K562 (cell line): ENCODE measurements around the gene TRIAP1. TPM values are rescaled to one million over a fixed set of nuclear protein-coding genes. Genes with fewer than 3 reads are reported as not detected.

Experiments
- ATAC-seq: fragments of 200-7000 bp; cut with Tn5 transposase; 3 replicates; pipeline ENCODE4 v1.9.1; 2020; ENCODE audit warnings: moderate library complexity
- BruUV-seq: library from RNA; stranded (reverse); fragments of 400-500 nt; replicated peaks from 2 replicates; lab custom pipeline; 2021; lab: Mats Ljungman, UMichigan
- CTCF ChIA-PET: fragments of 300-600 bp; formaldehyde crosslinking; extraction: SDS; loops from one replicate; lab custom pipeline; 2021; ENCODE audit warnings: low intra/inter-chr PET ratio; lab: Yijun Ruan, JAX
- POLR2A ChIA-PET: fragments of 300-600, 350-650 bp; sonication (Branson Sonifier 250); formaldehyde crosslinking; extraction: SDS; loops from one replicate; lab custom pipeline; 2021; ENCODE audit warnings: antibody characterized with exemption, inconsistent platforms; lab: Yijun Ruan, JAX
- DNase-seq, 4 experiments: peaks; one replicate each; pipeline versions ENCODE4 v3.0.0 to v3.0.0-alpha.2; 2011 to 2018; ENCODE audit warnings: low spot score in 3 of 4, mixed read lengths in 3 of 4; ENCODE audit errors: extremely low read depth in 1 of 4
- FAIRE-seq: peaks from 2 replicates; lab custom pipeline; 2011; peaks lifted over from hg19 to GRCh38; lab: Jason Lieb, UNC
- H2AFZ ChIP-seq: 2 replicates; pipeline ENCODE4 v1.6.0; 2011; ENCODE audit warnings: low read depth, low read length, control low read depth, inconsistent platforms
- H3K27ac ChIP-seq: fragments of 200-600 bp; 3 replicates; pipeline ENCODE4 v1.8.0; 2011; ENCODE audit warnings: low read depth, mild to moderate bottlenecking, control low read depth, inconsistent platforms, low read length, moderate library complexity, mixed read lengths; ENCODE audit errors: extremely low read depth
- H3K27me3 ChIP-seq, 2 experiments: fragments of 300-600 bp in 1 of 2; 2 replicates in 1 of 2; 3 replicates in 1 of 2; pipeline versions ENCODE4 v1.6.0 to v1.8.0; 2011; ENCODE audit warnings: inconsistent platforms in 2 of 2, low read length in 2 of 2, mild to moderate bottlenecking in 1 of 2, mixed read lengths in 1 of 2, moderate library complexity in 1 of 2; ENCODE audit not compliant: control insufficient read depth in 2 of 2, insufficient read depth in 2 of 2
- H3K36me3 ChIP-seq: fragments of 300-600 bp; 3 replicates; pipeline ENCODE4 v1.8.0; 2011; ENCODE audit warnings: mild to moderate bottlenecking, low read length, inconsistent platforms; ENCODE audit not compliant: control insufficient read depth, insufficient read depth
- H3K4me1 ChIP-seq, 2 experiments: fragments of 200-600 bp in 1 of 2; replicated peaks in 1 of 2; 2 replicates in 1 of 2; 3 replicates in 1 of 2; pipeline versions ENCODE4 v1.5.1 to v1.8.0; 2011; ENCODE audit warnings: inconsistent platforms in 2 of 2, low read length in 2 of 2, mild to moderate bottlenecking in 1 of 2, mixed read lengths in 1 of 2, moderate library complexity in 1 of 2; ENCODE audit not compliant: control insufficient read depth in 2 of 2, insufficient read depth in 2 of 2
- H3K4me2 ChIP-seq: 2 replicates; pipeline ENCODE4 v1.6.1; 2011; ENCODE audit warnings: low read length, control low read depth, inconsistent platforms, mixed read lengths; ENCODE audit not compliant: insufficient read depth
- H3K4me3 ChIP-seq: fragments of 200-600 bp; sonication (generic), shearing (Covaris generic); 2 replicates; pipeline ENCODE4 v1.5.1; 2016; ENCODE audit warnings: control low read depth, inconsistent platforms
- H3K79me2 ChIP-seq: fragments of 200-600 bp; 3 replicates; pipeline ENCODE4 v1.8.0; 2011; ENCODE audit warnings: low read length, inconsistent platforms; ENCODE audit not compliant: control insufficient read depth, insufficient read depth
- H3K9ac ChIP-seq, 2 experiments: 2 replicates each; pipeline versions ENCODE4 v1.6.0 to v1.6.1; 2011; ENCODE audit warnings: low read depth in 2 of 2, low read length in 2 of 2, control low read depth in 1 of 2, inconsistent platforms in 1 of 2, mild to moderate bottlenecking in 1 of 2, mixed read lengths in 1 of 2; ENCODE audit not compliant: insufficient read depth in 1 of 2
- H3K9me1 ChIP-seq: one replicate; pipeline ENCODE4 v1.6.0; 2011; ENCODE audit warnings: inconsistent platforms, mild to moderate bottlenecking, low read length, moderate library complexity; ENCODE audit not compliant: control insufficient read depth, insufficient read depth
- H3K9me3 ChIP-seq: replicated peaks from 2 replicates; pipeline ENCODE4 v1.5.1; 2011; ENCODE audit warnings: low read depth, low read length, inconsistent platforms; ENCODE audit not compliant: control insufficient read depth, insufficient read depth
- H4K20me1 ChIP-seq: replicated peaks from 2 replicates; pipeline ENCODE4 v1.6.1; 2011; ENCODE audit warnings: low read length, inconsistent platforms, mixed read lengths; ENCODE audit not compliant: control insufficient read depth, insufficient read depth
- CBFA2T3 ChIP-seq: fragments of 450-650 bp; IDR thresholded peaks from 2 replicates; pipeline ENCODE4 v1.6.1; 2017
- CHCHD3 ChIP-seq: fragments of 250-450 bp; sonication (Bioruptor Pico); IDR thresholded peaks from 2 replicates; pipeline ENCODE4 v2.1.2; 2022; ENCODE audit warnings: mild to moderate bottlenecking
- CTBP1 ChIP-seq: fragments of 450-650 bp; IDR thresholded peaks from 2 replicates; pipeline ENCODE4 v1.6.1; 2016; ENCODE audit warnings: borderline replicate concordance
- DPF2 ChIP-seq: fragments of 450-650 bp; IDR thresholded peaks from 2 replicates; pipeline ENCODE4 v1.6.1; 2016
- E2F6 ChIP-seq, 2 experiments: IDR thresholded peaks; 2 replicates each; pipeline ENCODE4 v1.6.1; 2011; ENCODE audit warnings: borderline replicate concordance in 1 of 2, control low read depth in 1 of 2, low read depth in 1 of 2, low read length in 1 of 2, mild to moderate bottlenecking in 1 of 2, mixed read lengths in 1 of 2, moderate library complexity in 1 of 2; ENCODE audit not compliant: insufficient read depth in 1 of 2, insufficient read length in 1 of 2, poor library complexity in 1 of 2, severe bottlenecking in 1 of 2; ENCODE audit errors: extremely low read depth in 1 of 2
- ERF ChIP-seq: fragments of 450-650 bp; formaldehyde crosslinking; IDR thresholded peaks from 2 replicates; pipeline ENCODE4 v1.4.0; 2020; ENCODE audit warnings: mild to moderate bottlenecking, mixed read lengths
- FOS ChIP-seq: IDR thresholded peaks from 3 replicates; pipeline ENCODE4 v1.6.1; 2011; ENCODE audit not compliant: insufficient read length; ENCODE audit errors: extremely low read depth
- HDAC2 ChIP-seq: fragments of 450-650 bp; IDR thresholded peaks from 2 replicates; pipeline ENCODE4 v1.6.1; 2016; ENCODE audit warnings: mild to moderate bottlenecking
- NKRF ChIP-seq: fragments of 450-650 bp; IDR thresholded peaks from 2 replicates; pipeline ENCODE4 v1.6.1; 2016; ENCODE audit warnings: borderline replicate concordance
- NR2F6 ChIP-seq: fragments of 450-650 bp; formaldehyde crosslinking; IDR thresholded peaks from 2 replicates; pipeline ENCODE4 v1.4.0; 2020; ENCODE audit warnings: mild to moderate bottlenecking
- SIN3B ChIP-seq: fragments of 450-650 bp; IDR thresholded peaks from 2 replicates; pipeline ENCODE4 v1.6.1; 2017; ENCODE audit warnings: low read depth, mild to moderate bottlenecking, moderate library complexity
- SMARCC2 ChIP-seq: fragments of 450-650 bp; IDR thresholded peaks from 2 replicates; pipeline ENCODE4 v1.6.1; 2017; ENCODE audit warnings: antibody characterized with exemption, moderate library complexity, mild to moderate bottlenecking, low read depth
- ZBTB43 ChIP-seq: sonication (generic); formaldehyde crosslinking; IDR thresholded peaks from 2 replicates; pipeline ENCODE4 v1.8.0; 2023; ENCODE audit warnings: mild to moderate bottlenecking, missing genetic modification reagents
- ZEB2 ChIP-seq: fragments of 450-650 bp; IDR thresholded peaks from 2 replicates; pipeline ENCODE4 v1.6.1; 2016
- ZNF324 ChIP-seq: fragments of 250-450 bp; sonication (Bioruptor Pico); IDR thresholded peaks from 2 replicates; pipeline ENCODE4 v1.4.0; 2020; ENCODE audit warnings: mild to moderate bottlenecking
- ZNF444 ChIP-seq: fragments of 250-450 bp; sonication (Bioruptor Pico); IDR thresholded peaks from 2 replicates; pipeline ENCODE4 v1.4.0; 2020; ENCODE audit warnings: mild to moderate bottlenecking, moderate library complexity
- ZNF449 ChIP-seq: fragments of 250-450 bp; sonication (Bioruptor Pico); IDR thresholded peaks from 2 replicates; pipeline ENCODE4 v1.8.0; 2022; ENCODE audit warnings: moderate library complexity, mild to moderate bottlenecking, inconsistent platforms
- ZNF589 ChIP-seq: fragments of 200-800 bp; sonication (Bioruptor generic); IDR thresholded peaks from 2 replicates; pipeline ENCODE4 v1.6.1; 2016; ENCODE audit warnings: low read depth, missing genetic modification characterization, missing compliant biosample characterization
- ZSCAN29 ChIP-seq: fragments of 450-650 bp; IDR thresholded peaks from 2 replicates; pipeline ENCODE4 v1.6.1; 2017
- WGBS: fragments of 100-300 bp; shearing (Covaris generic); methylation state at CpG from one replicate; pipeline ENCODE4 v1.1.6; 2016; ENCODE audit warnings: low coverage, mixed read lengths; ENCODE audit not compliant: insufficient coverage; ENCODE audit errors: missing lambda C conversion rate; 5-methylcytosine and 5-hydroxymethylcytosine counted together
- in situ Hi-C: fragments of 300-500 bp; cut with MboI; formaldehyde crosslinking; loops from 4 replicates; pipeline ENCODE4 v1.15.0; 2018; ENCODE audit warnings: inconsistent platforms, mixed read lengths
- intact Hi-C: fragments of 100-400 bp; cut with micrococcal nuclease; formaldehyde crosslinking; loops from 2 replicates; pipeline ENCODE4 v1.14.2; 2022
- polyA plus RNA-seq, 8 experiments: library from polyadenylated mRNA; depleted of rRNA in 4 of 8; stranded (reverse) in 5 of 8; unstranded in 3 of 8; fragments of >200 nt; fragmentation: Nextera tagmentation in 2 of 8; fragmentation: Illumina TruSeq in 1 of 8; extraction: Ambion mirVana in 2 of 8; extraction: Trizol in 1 of 8; gene quantifications; 2 replicates each; pipeline versions ENCODE4 v1.2.1 to v1.2.3, GENCODE V29; 2011 to 2014; ENCODE audit warnings: inconsistent platforms in 1 of 8, missing spikeins in 1 of 8
- total RNA-seq, 7 experiments: library from RNA; depleted of rRNA in 6 of 7; stranded (reverse); fragments of >200 nt in 6 of 7; fragmentation: Illumina TruSeq in 2 of 7; extraction: Trizol in 2 of 7; gene quantifications; 2 replicates each; pipeline versions ENCODE4 v1.2.1 to v1.2.3, GENCODE V29; 2011 to 2021; ENCODE audit warnings: low replicate concordance in 1 of 7

TRIAP1 gene
- total and polyA plus RNA-seq, 9 of the 15 experiments (the other 6 are each of a cell fraction or from before 2014, with no cell fraction given): 37.3 to 354 (median 65.4) TPM

GRCh38 chr12:120474616-120474960 is 28.4 kb upstream of the TRIAP1 start:
- Histone ChIP-seq H3K27ac (no peak overlapping the region), H3K4me3 (no peak overlapping the region), H2AFZ (no peak overlapping the region), H3K36me3 (peaks cover 3% of the 10 kb centered on the region; the same call in 2 of the 3 replicates), H3K4me1 (peaks cover 26 to 34% of the 10 kb centered on the region in 2 experiments), H3K9me3 (no peaks in the 10 kb centered on the region), H4K20me1 (no peaks in the 10 kb centered on the region), H3K9ac (peak overlapping the region in 1 of 2 experiments; percentile 7; a peak in 1 of 4 replicates), H3K4me2 (peak overlapping the region; percentile 2), H3K27me3 (no peaks in the 10 kb centered on the region), H3K9me1 (no peaks in the 10 kb centered on the region), H3K79me2 (peaks cover 56% of the 10 kb centered on the region)
- CTCF ChIA-PET: no interaction called here
- POLR2A ChIA-PET: interaction anchor here (0.7 to 2.9 kb wide), 9 partner anchors 9 to 183 kb away, joined by 3 to 13 read pairs (median 9); partner anchors contain the start of genes DYNLL1 and RNU4-2
- intact Hi-C loops (no loop called here), in situ Hi-C loops (no loop called here)
- 11% methylated on average over 2 of the region's 2 CpGs for WGBS
- DNase-seq: peak; percentile 43 to 71 (median 52)
- peak; percentile 76 for FAIRE-seq
- no peak for ATAC-seq
- BruUV-seq: no TSS peak
- TF ChIP-seq E2F6 (IDR thresholded peaks at IDR 0.05; ENCODE audit: borderline replicate concordance in 1 of 2, extremely low read depth in 1 of 2, insufficient read depth in 1 of 2, insufficient read length in 1 of 2, low read depth in 1 of 2, low read length in 1 of 2, poor library complexity in 1 of 2, severe bottlenecking in 1 of 2) (no peak), ZBTB43 (CRISPR knock-in tag) (no peak), SMARCC2 (0 out of 2 replicates have a peak, but pooled peaks have one; percentile 31), ZSCAN29 (no peak), CTBP1 (peak; percentile 95), ERF (CRISPR knock-in tag) (no peak), ZEB2 (peak; percentile 63), ZNF449 (no peak), NKRF (no peak), ZNF324 (CRISPR knock-in tag) (no peak), DPF2 (peak; percentile 52; the same call in 1 of the 2 replicates), SIN3B (no peak), HDAC2 (0 out of 2 replicates have a peak, but pooled peaks have one; percentile 38), NR2F6 (CRISPR knock-in tag) (no peak), FOS (peak; percentile 15), ZNF589 (no peak), CHCHD3 (no peak), CBFA2T3 (no peak), ZNF444 (no peak)
